Osteoblast (primary cell): Measurements from ENCODE around the gene CD320. TPM values are rescaled to one million over a fixed set of nuclear protein-coding genes. Genes with fewer than 3 reads are reported as not detected.
A peak's percentile ranks its signal among the peaks of the same experiment; 100 is the strongest.

Experiments used
- DNase-seq: peaks from one replicate; pipeline ENCODE4 v3.0.0; 2011; ENCODE audit warnings: low spot score, mixed read lengths; ENCODE audit not compliant: insufficient read length; ENCODE audit errors: missing footprints
- H2AFZ ChIP-seq: 2 replicates; pipeline ENCODE4 v1.6.0; 2011; ENCODE audit warnings: mild to moderate bottlenecking, low read length
- H3K27ac ChIP-seq: 2 replicates; pipeline ENCODE4 v1.5.1; 2011; ENCODE audit warnings: mild to moderate bottlenecking, low read depth, low read length, moderate library complexity
- H3K27me3 ChIP-seq: 2 replicates; pipeline ENCODE4 v1.6.0; 2012; ENCODE audit warnings: mild to moderate bottlenecking, control low read depth, inconsistent platforms, low read length, moderate library complexity; ENCODE audit not compliant: insufficient read depth
- H3K36me3 ChIP-seq: 2 replicates; pipeline ENCODE4 v1.5.1; 2011; ENCODE audit warnings: mild to moderate bottlenecking, low read length, control low read depth, moderate library complexity; ENCODE audit not compliant: insufficient read depth
- H3K4me1 ChIP-seq: 2 replicates; pipeline ENCODE4 v1.5.1; 2011; ENCODE audit warnings: mild to moderate bottlenecking, low read length, control low read depth, moderate library complexity; ENCODE audit not compliant: insufficient read depth
- H3K4me2 ChIP-seq: 2 replicates; pipeline ENCODE4 v1.6.0; 2011; ENCODE audit warnings: mild to moderate bottlenecking, low read length; ENCODE audit not compliant: insufficient read depth
- H3K4me3 ChIP-seq: fragments of 200-600 bp; sonication (generic); 3 replicates; pipeline ENCODE4 v1.5.1; 2012; ENCODE audit warnings: mild to moderate bottlenecking, low read length, inconsistent platforms; ENCODE audit not compliant: insufficient read depth
- H3K79me2 ChIP-seq: 2 replicates; pipeline ENCODE4 v1.6.0; 2012; ENCODE audit warnings: mild to moderate bottlenecking, low read length, control low read depth, inconsistent platforms; ENCODE audit not compliant: insufficient read depth
- H3K9me3 ChIP-seq: 2 replicates; pipeline ENCODE4 v1.5.1; 2011; ENCODE audit warnings: low read depth, low read length, control low read depth
- H4K20me1 ChIP-seq: 2 replicates; pipeline ENCODE4 v1.6.0; 2012; ENCODE audit warnings: mild to moderate bottlenecking, low read length, control low read depth; ENCODE audit not compliant: insufficient read depth
- CTCF ChIP-seq: IDR thresholded peaks from 2 replicates; pipeline ENCODE4 v1.5.1; 2011; ENCODE audit warnings: mild to moderate bottlenecking, low read depth, low read length, moderate library complexity; ENCODE audit errors: extremely low read depth
- total RNA-seq: library from RNA; depleted of rRNA; stranded (reverse); fragments of >200 nt; gene quantifications from 2 replicates; pipeline ENCODE4 v1.2.3, GENCODE V29; 2012

CD320 gene
- total RNA-seq, 1 donor = 22.8 TPM

- DNase-seq = no peak
- H3K27ac ChIP-seq = no peak overlapping the region
- H3K4me1 ChIP-seq = peaks cover 14% of the 10 kb centered on the region
- H3K36me3 ChIP-seq = peaks cover 44% of the 10 kb centered on the region
- H3K4me3 ChIP-seq = no peak overlapping the region
- H2AFZ ChIP-seq = no peak overlapping the region
- H3K4me2 ChIP-seq = no peak overlapping the region
- no peak for TF ChIP-seq CTCF
- no peaks in the 10 kb centered on the region for H4K20me1 ChIP-seq
- H3K27me3 ChIP-seq = no peaks in the 10 kb centered on the region
- H3K9me3 ChIP-seq = no peaks in the 10 kb centered on the region
- H3K79me2 ChIP-seq = no peaks in the 10 kb centered on the region
Observed at GRCh38 chr19:8311461-8312260, 3.5 kb upstream of the CD320 start.

- DNase-seq = no peak
Observed at GRCh38 chr19:8310342-8311055, 2.3 kb upstream of the CD320 start.

GRCh38 chr19:8308891-8309291 lies 733 bp upstream of the CD320 start:
- H3K4me2 ChIP-seq = peak overlapping the region; percentile 87
- peak overlapping the region; percentile 75 for H3K4me3 ChIP-seq
- H3K27ac ChIP-seq = no peak overlapping the region

More at GRCh38 chr19:8310342-8311055, 2.3 kb upstream of the CD320 start:
- Histone ChIP-seq H3K4me1 (peaks cover 14% of the 10 kb centered on the region), H3K36me3 (peaks cover 36% of the 10 kb centered on the region), H3K27ac (no peak overlapping the region), H3K4me2 (no peak overlapping the region), H2AFZ (no peak overlapping the region), H4K20me1 (no peaks in the 10 kb centered on the region), H3K79me2 (no peaks in the 10 kb centered on the region), H3K4me3 (no peak overlapping the region), H3K27me3 (no peaks in the 10 kb centered on the region), H3K9me3 (no peaks in the 10 kb centered on the region)
- TF ChIP-seq CTCF = no peak

More at GRCh38 chr19:8308891-8309291, 733 bp upstream of the CD320 start:
- DNase-seq = no peak
- Histone ChIP-seq H4K20me1 (no peaks in the 10 kb centered on the region), H3K79me2 (no peaks in the 10 kb centered on the region), H3K36me3 (peaks cover 21% of the 10 kb centered on the region), H3K9me3 (no peaks in the 10 kb centered on the region), H2AFZ (no peak overlapping the region), H3K27me3 (no peaks in the 10 kb centered on the region), H3K4me1 (peaks cover 14% of the 10 kb centered on the region)
- TF ChIP-seq CTCF = no peak
